SK-N-SH treated with all-trans-retinoic acid at 6 μM for 48 hours (cell line): ENCODE measurements around the gene DNAJB2.

ENCODE experiments used
- ARNTL ChIP-seq: fragments of 450-650 bp; formaldehyde crosslinking; IDR thresholded peaks from 2 replicates; pipeline ENCODE4 v1.5.0; 2020; ENCODE audit warnings: low read depth, mild to moderate bottlenecking, moderate library complexity, borderline replicate concordance
- BACH2 ChIP-seq: fragments of 250-450 bp; sonication (Bioruptor Pico); IDR thresholded peaks from 2 replicates; pipeline ENCODE4 v1.9.0; 2021; ENCODE audit warnings: mild to moderate bottlenecking, borderline replicate concordance
- CSRNP3 ChIP-seq: fragments of 250-450 bp; sonication (Bioruptor Pico); IDR thresholded peaks from 2 replicates; pipeline ENCODE4 v1.5.1; 2021; ENCODE audit warnings: mild to moderate bottlenecking, moderate library complexity
- ISL1 ChIP-seq: fragments of 250-450 bp; sonication (Bioruptor Pico); IDR thresholded peaks from 2 replicates; pipeline ENCODE4 v2.1.2; 2022; ENCODE audit warnings: mild to moderate bottlenecking, moderate library complexity
- PPARA ChIP-seq: fragments of 250-450 bp; sonication (Bioruptor Pico); IDR thresholded peaks from 2 replicates; pipeline ENCODE4 v1.5.0; 2020; ENCODE audit warnings: mild to moderate bottlenecking, borderline replicate concordance
- RARB ChIP-seq: fragments of 250-450 bp; sonication (Bioruptor Pico); IDR thresholded peaks from 2 replicates; pipeline ENCODE4 v1.8.0; 2021; ENCODE audit warnings: mild to moderate bottlenecking, moderate library complexity
- SNAI2 ChIP-seq: fragments of 250-450 bp; sonication (Bioruptor Pico); IDR thresholded peaks from 2 replicates; pipeline ENCODE4 v1.5.0; 2020; ENCODE audit warnings: mild to moderate bottlenecking, moderate library complexity
- TCF4 ChIP-seq: fragments of 250-450 bp; sonication (Bioruptor Pico); IDR thresholded peaks from 2 replicates; pipeline ENCODE4 v1.8.0; 2021; ENCODE audit warnings: mild to moderate bottlenecking, moderate library complexity, borderline replicate concordance
- TSHZ2 ChIP-seq: fragments of 250-450 bp; sonication (Bioruptor Pico); IDR thresholded peaks from 2 replicates; pipeline ENCODE4 v1.5.0; 2020; ENCODE audit warnings: mild to moderate bottlenecking, moderate library complexity
- ZFP3 ChIP-seq: fragments of 250-450 bp; sonication (Bioruptor Pico); IDR thresholded peaks from 2 replicates; pipeline ENCODE4 v1.5.0; 2020; ENCODE audit warnings: mild to moderate bottlenecking, moderate library complexity
- ZNF70 ChIP-seq: fragments of 450-650 bp; formaldehyde crosslinking; IDR thresholded peaks from 2 replicates; pipeline ENCODE4 v1.5.0; 2020; ENCODE audit warnings: mild to moderate bottlenecking, moderate library complexity
- TF ChIP-seq, protein P1 (sequence below): fragments of 250-450 bp; sonication (Bioruptor Pico); IDR thresholded peaks from 2 replicates; pipeline ENCODE4 v1.5.1; 2020; ENCODE audit warnings: low read depth, mild to moderate bottlenecking, moderate library complexity
- TF ChIP-seq, protein P2 (sequence below): fragments of 250-450 bp; sonication (Bioruptor Pico); IDR thresholded peaks from 2 replicates; pipeline ENCODE4 v1.8.0; 2020; ENCODE audit warnings: mild to moderate bottlenecking, moderate library complexity, borderline replicate concordance

DNA sequence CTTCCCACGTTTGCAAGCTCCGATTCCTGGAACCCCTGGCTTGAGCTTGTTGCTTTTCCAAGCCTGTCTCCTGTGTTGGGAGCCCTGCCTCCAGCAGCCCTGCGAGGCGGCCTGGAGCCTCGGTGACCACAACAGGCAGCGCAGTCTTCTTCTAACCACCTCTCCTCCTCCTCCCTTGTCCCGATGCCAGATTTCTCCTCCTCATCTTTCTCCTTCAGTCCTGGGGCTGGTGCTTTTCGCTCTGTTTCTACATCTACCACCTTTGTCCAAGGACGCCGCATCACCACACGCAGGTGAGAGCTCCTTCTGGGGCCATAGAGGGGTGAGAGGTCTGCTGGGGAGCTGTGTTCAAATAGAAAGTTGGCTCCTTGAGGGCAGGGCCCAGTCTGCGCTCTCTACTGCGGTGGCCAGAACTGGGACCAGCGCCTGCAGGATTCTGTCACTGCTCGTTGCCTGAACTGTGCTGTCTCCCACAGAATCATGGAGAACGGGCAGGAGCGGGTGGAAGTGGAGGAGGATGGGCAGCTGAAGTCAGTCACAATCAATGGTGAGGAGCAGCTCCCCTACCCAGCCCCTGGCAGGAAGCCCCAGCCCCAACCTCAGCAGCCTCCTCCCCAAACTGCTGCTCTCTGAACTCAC is 3.9 kb downstream of the DNAJB2 start:
- no peak for TF ChIP-seq TCF4 (CRISPR knock-in tag)
- TF ChIP-seq, protein P1, sequence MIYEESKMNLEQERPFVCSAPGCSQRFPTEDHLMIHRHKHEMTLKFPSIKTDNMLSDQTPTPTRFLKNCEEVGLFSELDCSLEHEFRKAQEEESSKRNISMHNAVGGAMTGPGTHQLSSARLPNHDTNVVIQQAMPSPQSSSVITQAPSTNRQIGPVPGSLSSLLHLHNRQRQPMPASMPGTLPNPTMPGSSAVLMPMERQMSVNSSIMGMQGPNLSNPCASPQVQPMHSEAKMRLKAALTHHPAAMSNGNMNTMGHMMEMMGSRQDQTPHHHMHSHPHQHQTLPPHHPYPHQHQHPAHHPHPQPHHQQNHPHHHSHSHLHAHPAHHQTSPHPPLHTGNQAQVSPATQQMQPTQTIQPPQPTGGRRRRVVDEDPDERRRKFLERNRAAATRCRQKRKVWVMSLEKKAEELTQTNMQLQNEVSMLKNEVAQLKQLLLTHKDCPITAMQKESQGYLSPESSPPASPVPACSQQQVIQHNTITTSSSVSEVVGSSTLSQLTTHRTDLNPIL, result no peak
- no peak for TF ChIP-seq ZFP3
- TF ChIP-seq TSHZ2 (CRISPR knock-in tag), result no peak
- no peak for TF ChIP-seq ARNTL (CRISPR knock-in tag)
- no peak for TF ChIP-seq RARB
- TF ChIP-seq, protein P2, sequence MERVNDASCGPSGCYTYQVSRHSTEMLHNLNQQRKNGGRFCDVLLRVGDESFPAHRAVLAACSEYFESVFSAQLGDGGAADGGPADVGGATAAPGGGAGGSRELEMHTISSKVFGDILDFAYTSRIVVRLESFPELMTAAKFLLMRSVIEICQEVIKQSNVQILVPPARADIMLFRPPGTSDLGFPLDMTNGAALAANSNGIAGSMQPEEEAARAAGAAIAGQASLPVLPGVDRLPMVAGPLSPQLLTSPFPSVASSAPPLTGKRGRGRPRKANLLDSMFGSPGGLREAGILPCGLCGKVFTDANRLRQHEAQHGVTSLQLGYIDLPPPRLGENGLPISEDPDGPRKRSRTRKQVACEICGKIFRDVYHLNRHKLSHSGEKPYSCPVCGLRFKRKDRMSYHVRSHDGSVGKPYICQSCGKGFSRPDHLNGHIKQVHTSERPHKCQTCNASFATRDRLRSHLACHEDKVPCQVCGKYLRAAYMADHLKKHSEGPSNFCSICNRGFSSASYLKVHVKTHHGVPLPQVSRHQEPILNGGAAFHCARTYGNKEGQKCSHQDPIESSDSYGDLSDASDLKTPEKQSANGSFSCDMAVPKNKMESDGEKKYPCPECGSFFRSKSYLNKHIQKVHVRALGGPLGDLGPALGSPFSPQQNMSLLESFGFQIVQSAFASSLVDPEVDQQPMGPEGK (CRISPR knock-in tag), result no peak
- no peak for TF ChIP-seq SNAI2
- TF ChIP-seq ISL1 (CRISPR knock-in tag), result no peak
- TF ChIP-seq CSRNP3 (CRISPR knock-in tag), result no peak
- no peak for TF ChIP-seq BACH2 (CRISPR knock-in tag)
- no peak for TF ChIP-seq ZNF70
- no peak for TF ChIP-seq PPARA (CRISPR knock-in tag)
